DOHH2 (cell line): ENCODE data around the gene ST8SIA2.

Experiments used
- EZH2phosphoT487 ChIP-seq: fragments of 200-600 bp; sonication (generic); IDR thresholded peaks from 2 replicates; pipeline ENCODE4 v1.6.1; 2017; ENCODE audit warnings: borderline replicate concordance, mild to moderate bottlenecking, antibody characterized with exemption, low read length, moderate library complexity, mixed read lengths
- TF ChIP-seq, protein P1 (sequence below): fragments of 200-600 bp; sonication (generic); IDR thresholded peaks from one replicate; pipeline ENCODE4 v1.5.1; 2014; ENCODE audit warnings: antibody characterized with exemption, mild to moderate bottlenecking, low read depth, low read length; ENCODE audit not compliant: poor library complexity, severe bottlenecking

DNA sequence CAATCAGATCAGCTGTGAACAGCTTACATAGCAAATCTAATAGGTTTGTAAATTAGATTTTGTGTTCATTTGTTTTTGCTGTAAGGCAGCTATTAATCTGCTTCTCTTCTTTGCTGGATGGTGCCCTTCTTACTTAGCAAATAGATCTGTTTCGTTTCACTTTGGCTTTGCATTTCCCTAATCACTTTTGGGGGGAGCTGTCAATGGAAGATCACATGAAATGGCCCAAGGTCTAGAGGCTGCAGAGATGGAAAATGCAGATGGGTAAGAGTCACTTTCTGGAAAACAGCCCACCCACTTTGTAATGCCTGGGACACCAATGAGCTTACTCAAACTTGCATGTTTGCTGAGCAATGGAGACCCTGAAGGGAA, 36.4 kb downstream of the ST8SIA2 start:
- TF ChIP-seq, protein P1, sequence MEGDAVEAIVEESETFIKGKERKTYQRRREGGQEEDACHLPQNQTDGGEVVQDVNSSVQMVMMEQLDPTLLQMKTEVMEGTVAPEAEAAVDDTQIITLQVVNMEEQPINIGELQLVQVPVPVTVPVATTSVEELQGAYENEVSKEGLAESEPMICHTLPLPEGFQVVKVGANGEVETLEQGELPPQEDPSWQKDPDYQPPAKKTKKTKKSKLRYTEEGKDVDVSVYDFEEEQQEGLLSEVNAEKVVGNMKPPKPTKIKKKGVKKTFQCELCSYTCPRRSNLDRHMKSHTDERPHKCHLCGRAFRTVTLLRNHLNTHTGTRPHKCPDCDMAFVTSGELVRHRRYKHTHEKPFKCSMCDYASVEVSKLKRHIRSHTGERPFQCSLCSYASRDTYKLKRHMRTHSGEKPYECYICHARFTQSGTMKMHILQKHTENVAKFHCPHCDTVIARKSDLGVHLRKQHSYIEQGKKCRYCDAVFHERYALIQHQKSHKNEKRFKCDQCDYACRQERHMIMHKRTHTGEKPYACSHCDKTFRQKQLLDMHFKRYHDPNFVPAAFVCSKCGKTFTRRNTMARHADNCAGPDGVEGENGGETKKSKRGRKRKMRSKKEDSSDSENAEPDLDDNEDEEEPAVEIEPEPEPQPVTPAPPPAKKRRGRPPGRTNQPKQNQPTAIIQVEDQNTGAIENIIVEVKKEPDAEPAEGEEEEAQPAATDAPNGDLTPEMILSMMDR: no peak
- TF ChIP-seq EZH2phosphoT487: no peak
